HCT116 (cell line): Measurements from ENCODE around the gene URB1. TPM values are rescaled to one million over a fixed set of nuclear protein-coding genes. Genes with fewer than 3 reads are reported as not detected.

Experiments
- ATAC-seq: fragments of 200-7000 bp; cut with Tn5 transposase; 2 replicates; pipeline ENCODE4 v1.9.1; 2020; ENCODE audit warnings: mild to moderate bottlenecking, moderate library complexity
- BruUV-seq: library from RNA; stranded (reverse); fragments of 400-500 nt; replicated peaks from 2 replicates; lab custom pipeline; 2021; lab: Mats Ljungman, UMichigan
- CTCF ChIA-PET: fragments of 300-600 bp; sonication (Branson Sonifier 250); formaldehyde crosslinking; loops from one replicate; lab custom pipeline; 2021; ENCODE audit warnings: antibody characterized with exemption; lab: Charles Lee
- POLR2A ChIA-PET: fragments of 300-600, 350-600 bp; sonication (Branson Sonifier 250); formaldehyde crosslinking; loops from one replicate; lab custom pipeline; 2021; ENCODE audit warnings: antibody characterized with exemption; lab: Charles Lee
- RAD21 ChIA-PET, 2 experiments: fragments of 300-600 bp; sonication (Branson Sonifier 250); formaldehyde crosslinking; loops; one replicate each; lab custom pipeline; 2023; ENCODE audit warnings: low total read pairs in 2 of 2; ENCODE audit not compliant: uncharacterized antibody in 2 of 2, unreplicated experiment in 2 of 2, low non-redundant PET in 1 of 2; lab: Charles Lee
- DNase-seq: peaks from one replicate; pipeline ENCODE4 v3.0.0-alpha.2; 2010; ENCODE audit warnings: low read depth, low spot score
- H2AFZ ChIP-seq: fragments of 200-600 bp; shearing (Covaris generic), sonication (generic); 2 replicates; pipeline ENCODE4 v1.6.1; 2017; ENCODE audit warnings: low read depth, mixed run types, mixed read lengths, antibody characterized with exemption, low read length; ENCODE audit not compliant: poor library complexity, severe bottlenecking
- H3K27ac ChIP-seq: 2 replicates; pipeline ENCODE4 v1.5.1; 2012; ENCODE audit warnings: low read depth, low read length
- H3K27me3 ChIP-seq: fragments of 200-600 bp; sonication (generic); 2 replicates; pipeline ENCODE4 v1.6.1; 2016; ENCODE audit warnings: mixed run types, low read length, mixed read lengths; ENCODE audit not compliant: insufficient read depth
- H3K36me3 ChIP-seq, 2 experiments: fragments of 200-500 bp in 1 of 2; fragments of 200-600 bp in 1 of 2; sonication (Bioruptor generic) in 1 of 2; sonication (generic) in 1 of 2; 2 replicates each; pipeline versions ENCODE4 v1.5.1 to v1.6.1; 2014 to 2016; ENCODE audit warnings: low read length in 2 of 2, inconsistent platforms in 1 of 2, mixed read lengths in 1 of 2, mixed run types in 1 of 2; ENCODE audit not compliant: insufficient read depth in 2 of 2, control insufficient read depth in 1 of 2
- H3K4me1 ChIP-seq, 2 experiments: fragments of 200-600 bp in 1 of 2; sonication (generic) in 1 of 2; 2 replicates each; pipeline versions ENCODE4 v1.5.1 to v1.6.1; 2012 to 2017; ENCODE audit warnings: low read length in 2 of 2, inconsistent platforms in 1 of 2, mild to moderate bottlenecking in 1 of 2, mixed read lengths in 1 of 2, mixed run types in 1 of 2, moderate library complexity in 1 of 2; ENCODE audit not compliant: insufficient read depth in 2 of 2, control insufficient read depth in 1 of 2
- H3K4me2 ChIP-seq: fragments of 200-600 bp; sonication (generic); 2 replicates; pipeline ENCODE4 v1.6.1; 2017; ENCODE audit warnings: mixed run types, low read length, mixed read lengths
- H3K4me3 ChIP-seq, 2 experiments: fragments of 200-600 bp in 1 of 2; sonication (generic) in 1 of 2; replicated peaks in 1 of 2; 2 replicates each; pipeline ENCODE4 v1.5.1; 2011 to 2016; ENCODE audit warnings: low read length in 2 of 2, control low read depth in 1 of 2, low read depth in 1 of 2, mild to moderate bottlenecking in 1 of 2, mixed read lengths in 1 of 2, mixed run types in 1 of 2
- H3K79me2 ChIP-seq: fragments of 200-600 bp; sonication (generic); 2 replicates; pipeline ENCODE4 v1.6.1; 2017; ENCODE audit warnings: mild to moderate bottlenecking, mixed run types, low read length, moderate library complexity, mixed read lengths; ENCODE audit not compliant: insufficient read depth
- H3K9ac ChIP-seq: fragments of 200-600 bp; sonication (generic); 2 replicates; pipeline ENCODE4 v1.6.1; 2016; ENCODE audit warnings: low read length, mixed read lengths
- H3K9me2 ChIP-seq: fragments of 200-600 bp; sonication (generic), shearing (Covaris generic); 2 replicates; pipeline ENCODE4 v1.6.1; 2017; ENCODE audit warnings: mixed run types, mild to moderate bottlenecking, moderate library complexity; ENCODE audit not compliant: insufficient read depth
- H3K9me3 ChIP-seq, 2 experiments: fragments of 200-500 bp in 1 of 2; fragments of 200-600 bp in 1 of 2; sonication (Bioruptor generic) in 1 of 2; sonication (generic) in 1 of 2; 2 replicates each; pipeline ENCODE4 v1.6.1; 2014 to 2017; ENCODE audit warnings: low read length in 2 of 2, mixed read lengths in 2 of 2, inconsistent platforms in 1 of 2, low read depth in 1 of 2, mild to moderate bottlenecking in 1 of 2, mixed run types in 1 of 2, moderate library complexity in 1 of 2; ENCODE audit not compliant: control insufficient read depth in 1 of 2, insufficient read depth in 1 of 2
- H4K20me1 ChIP-seq: fragments of 200-600 bp; sonication (generic), shearing (Covaris generic); 2 replicates; pipeline ENCODE4 v1.6.1; 2017; ENCODE audit warnings: mixed run types, mild to moderate bottlenecking, moderate library complexity; ENCODE audit not compliant: insufficient read depth
- CBX3 ChIP-seq: IDR thresholded peaks from 2 replicates; pipeline ENCODE4 v1.6.1; 2012; ENCODE audit warnings: low read depth
- CEBPB ChIP-seq: IDR thresholded peaks from 2 replicates; pipeline ENCODE4 v1.6.1; 2012; ENCODE audit warnings: low read depth
- EGR1 ChIP-seq: IDR thresholded peaks from 2 replicates; pipeline ENCODE4 v1.6.1; 2012; ENCODE audit warnings: low read depth
- EZH2phosphoT487 ChIP-seq: fragments of 200-600 bp; IDR thresholded peaks from 2 replicates; pipeline ENCODE4 v1.6.1; 2018; ENCODE audit warnings: antibody characterized with exemption, borderline replicate concordance
- FOSL1 ChIP-seq: IDR thresholded peaks from 2 replicates; pipeline ENCODE4 v1.6.1; 2012; ENCODE audit warnings: low read depth
- JUND ChIP-seq: IDR thresholded peaks from 2 replicates; pipeline ENCODE4 v1.6.1; 2012
- POLR2A ChIP-seq: IDR thresholded peaks from 2 replicates; pipeline ENCODE4 v1.7.0; 2011; ENCODE audit warnings: borderline replicate concordance; ENCODE audit not compliant: insufficient read depth, insufficient read length; ENCODE audit errors: extremely low read depth
- RAD21 ChIP-seq: IDR thresholded peaks from 2 replicates; pipeline ENCODE4 v1.6.1; 2012; ENCODE audit warnings: low read depth, mild to moderate bottlenecking
- SIN3A ChIP-seq: IDR thresholded peaks from 2 replicates; pipeline ENCODE4 v1.6.1; 2012; ENCODE audit warnings: low read depth
- SP1 ChIP-seq: IDR thresholded peaks from 2 replicates; pipeline ENCODE4 v1.6.1; 2012; ENCODE audit warnings: low read depth
- SRF ChIP-seq: IDR thresholded peaks from 2 replicates; pipeline ENCODE4 v1.6.1; 2012; ENCODE audit warnings: low read depth
- TCF7L2 ChIP-seq: IDR thresholded peaks from 2 replicates; pipeline ENCODE4 v1.7.0; 2011; ENCODE audit warnings: borderline replicate concordance, inconsistent platforms; ENCODE audit not compliant: insufficient read depth, insufficient read length; ENCODE audit errors: extremely low read depth
- YY1 ChIP-seq: IDR thresholded peaks from 2 replicates; pipeline ENCODE4 v1.6.1; 2011; ENCODE audit warnings: low read length, low read depth, moderate library complexity, mild to moderate bottlenecking; ENCODE audit not compliant: insufficient replicate concordance; ENCODE audit errors: extremely low read depth
- ZFX ChIP-seq: fragments of 450-650 bp; IDR thresholded peaks from 2 replicates; pipeline ENCODE4 v1.6.1; 2017
- intact Hi-C: fragments of 100-400 bp; cut with micrococcal nuclease; formaldehyde crosslinking; loops from 2 replicates; pipeline ENCODE4 v1.10.0; 2022
- total RNA-seq: library from RNA; stranded (reverse); gene quantifications from one replicate; pipeline ENCODE4 v1.2.1, GENCODE V29; 2021; ENCODE audit not compliant: unreplicated experiment
- TF ChIP-seq, protein P1 (sequence below): IDR thresholded peaks from 2 replicates; pipeline ENCODE4 v1.6.1; 2012; ENCODE audit warnings: low read depth
- TF ChIP-seq, protein P2 (sequence below): IDR thresholded peaks from 2 replicates; pipeline ENCODE4 v1.6.1; 2012
- TF ChIP-seq, protein P3 (sequence below): IDR thresholded peaks from 2 replicates; pipeline ENCODE4 v1.6.1; 2011; ENCODE audit warnings: mild to moderate bottlenecking, low read length, moderate library complexity; ENCODE audit not compliant: insufficient replicate concordance; ENCODE audit errors: extremely low read depth
- TF ChIP-seq, protein P4 (sequence below), 3 experiments: fragments of 200-600 bp in 1 of 3; sonication (generic) in 1 of 3; IDR thresholded peaks in 2 of 3; conservative IDR thresholded peaks in 1 of 3; 2 replicates each; pipeline ENCODE4 v1.5.1; 2012 to 2017; ENCODE audit warnings: low read depth in 2 of 3, low read length in 2 of 3, antibody characterized with exemption in 1 of 3, borderline replicate concordance in 1 of 3, control low read depth in 1 of 3, mild to moderate bottlenecking in 1 of 3, mixed read lengths in 1 of 3, mixed run types in 1 of 3, moderate library complexity in 1 of 3; ENCODE audit not compliant: insufficient read depth in 1 of 3

Gene URB1
- total RNA-seq, 1 experiment from 2014 or later = 28.3 TPM

DNA sequence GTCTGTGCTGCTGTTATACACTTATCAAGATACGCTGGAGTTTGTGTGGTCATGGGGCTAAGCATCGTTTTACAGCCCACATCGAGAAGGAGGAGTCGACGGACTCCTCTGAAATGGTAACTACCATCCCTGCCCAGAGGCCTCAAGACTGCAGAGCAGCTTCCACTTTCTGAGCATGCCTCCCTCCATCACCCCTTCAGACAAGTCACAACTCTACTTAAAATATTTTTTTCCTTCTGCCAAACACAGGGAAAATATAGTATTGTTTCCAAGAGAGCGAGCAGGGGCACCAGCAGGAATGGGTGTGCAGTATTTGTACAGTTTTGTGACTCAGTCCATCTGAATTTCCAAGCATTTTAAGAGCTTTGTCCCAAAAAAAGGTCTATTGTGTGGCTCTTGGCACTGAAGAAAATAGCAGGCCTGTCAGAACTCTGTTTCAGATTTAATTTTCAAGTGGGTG is 33.8 kb upstream of the URB1 start:
- Histone ChIP-seq H3K4me2 (peak overlapping the region; percentile 13), H2AFZ (no peak overlapping the region), H3K9ac (no peak overlapping the region), H3K27ac (no peak overlapping the region), H3K36me3 (peaks cover 0 to 3% of the 10 kb centered on the region in 2 experiments; a peak in 1 of 4 replicates), H3K27me3 (no peaks in the 10 kb centered on the region), H3K9me2 (no peaks in the 10 kb centered on the region), H3K9me3 (no peaks in the 10 kb centered on the region), H4K20me1 (peaks cover 5% of the 10 kb centered on the region; the same call in 1 of the 2 replicates), H3K4me1 (peaks cover 11 to 44% of the 10 kb centered on the region in 2 experiments; a peak in 3 of 4 replicates), H3K4me3 (no peak overlapping the region), H3K79me2 (peaks cover 77% of the 10 kb centered on the region)
- POLR2A ChIA-PET = no interaction called here
- DNase-seq (no peak), ATAC-seq (no peak)
- CTCF ChIA-PET = no interaction called here
- no TSS peak for BruUV-seq
- RAD21 ChIA-PET = no interaction called here
- no peak for TF ChIP-seq FOSL1
- no peak for TF ChIP-seq RAD21
- TF ChIP-seq TCF7L2 = no peak
- TF ChIP-seq, protein P1, sequence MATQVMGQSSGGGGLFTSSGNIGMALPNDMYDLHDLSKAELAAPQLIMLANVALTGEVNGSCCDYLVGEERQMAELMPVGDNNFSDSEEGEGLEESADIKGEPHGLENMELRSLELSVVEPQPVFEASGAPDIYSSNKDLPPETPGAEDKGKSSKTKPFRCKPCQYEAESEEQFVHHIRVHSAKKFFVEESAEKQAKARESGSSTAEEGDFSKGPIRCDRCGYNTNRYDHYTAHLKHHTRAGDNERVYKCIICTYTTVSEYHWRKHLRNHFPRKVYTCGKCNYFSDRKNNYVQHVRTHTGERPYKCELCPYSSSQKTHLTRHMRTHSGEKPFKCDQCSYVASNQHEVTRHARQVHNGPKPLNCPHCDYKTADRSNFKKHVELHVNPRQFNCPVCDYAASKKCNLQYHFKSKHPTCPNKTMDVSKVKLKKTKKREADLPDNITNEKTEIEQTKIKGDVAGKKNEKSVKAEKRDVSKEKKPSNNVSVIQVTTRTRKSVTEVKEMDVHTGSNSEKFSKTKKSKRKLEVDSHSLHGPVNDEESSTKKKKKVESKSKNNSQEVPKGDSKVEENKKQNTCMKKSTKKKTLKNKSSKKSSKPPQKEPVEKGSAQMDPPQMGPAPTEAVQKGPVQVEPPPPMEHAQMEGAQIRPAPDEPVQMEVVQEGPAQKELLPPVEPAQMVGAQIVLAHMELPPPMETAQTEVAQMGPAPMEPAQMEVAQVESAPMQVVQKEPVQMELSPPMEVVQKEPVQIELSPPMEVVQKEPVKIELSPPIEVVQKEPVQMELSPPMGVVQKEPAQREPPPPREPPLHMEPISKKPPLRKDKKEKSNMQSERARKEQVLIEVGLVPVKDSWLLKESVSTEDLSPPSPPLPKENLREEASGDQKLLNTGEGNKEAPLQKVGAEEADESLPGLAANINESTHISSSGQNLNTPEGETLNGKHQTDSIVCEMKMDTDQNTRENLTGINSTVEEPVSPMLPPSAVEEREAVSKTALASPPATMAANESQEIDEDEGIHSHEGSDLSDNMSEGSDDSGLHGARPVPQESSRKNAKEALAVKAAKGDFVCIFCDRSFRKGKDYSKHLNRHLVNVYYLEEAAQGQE = no peak
- no peak for TF ChIP-seq SP1
- TF ChIP-seq JUND = no peak
- no peak for TF ChIP-seq SIN3A
- TF ChIP-seq SRF = no peak
- no peak for TF ChIP-seq POLR2A
- TF ChIP-seq EZH2phosphoT487 = no peak
- TF ChIP-seq, protein P2, sequence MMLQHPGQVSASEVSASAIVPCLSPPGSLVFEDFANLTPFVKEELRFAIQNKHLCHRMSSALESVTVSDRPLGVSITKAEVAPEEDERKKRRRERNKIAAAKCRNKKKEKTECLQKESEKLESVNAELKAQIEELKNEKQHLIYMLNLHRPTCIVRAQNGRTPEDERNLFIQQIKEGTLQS = no peak
- TF ChIP-seq, protein P3, sequence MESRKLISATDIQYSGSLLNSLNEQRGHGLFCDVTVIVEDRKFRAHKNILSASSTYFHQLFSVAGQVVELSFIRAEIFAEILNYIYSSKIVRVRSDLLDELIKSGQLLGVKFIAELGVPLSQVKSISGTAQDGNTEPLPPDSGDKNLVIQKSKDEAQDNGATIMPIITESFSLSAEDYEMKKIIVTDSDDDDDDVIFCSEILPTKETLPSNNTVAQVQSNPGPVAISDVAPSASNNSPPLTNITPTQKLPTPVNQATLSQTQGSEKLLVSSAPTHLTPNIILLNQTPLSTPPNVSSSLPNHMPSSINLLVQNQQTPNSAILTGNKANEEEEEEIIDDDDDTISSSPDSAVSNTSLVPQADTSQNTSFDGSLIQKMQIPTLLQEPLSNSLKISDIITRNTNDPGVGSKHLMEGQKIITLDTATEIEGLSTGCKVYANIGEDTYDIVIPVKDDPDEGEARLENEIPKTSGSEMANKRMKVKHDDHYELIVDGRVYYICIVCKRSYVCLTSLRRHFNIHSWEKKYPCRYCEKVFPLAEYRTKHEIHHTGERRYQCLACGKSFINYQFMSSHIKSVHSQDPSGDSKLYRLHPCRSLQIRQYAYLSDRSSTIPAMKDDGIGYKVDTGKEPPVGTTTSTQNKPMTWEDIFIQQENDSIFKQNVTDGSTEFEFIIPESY = no peak
- no peak for TF ChIP-seq CEBPB
- TF ChIP-seq, protein P4, sequence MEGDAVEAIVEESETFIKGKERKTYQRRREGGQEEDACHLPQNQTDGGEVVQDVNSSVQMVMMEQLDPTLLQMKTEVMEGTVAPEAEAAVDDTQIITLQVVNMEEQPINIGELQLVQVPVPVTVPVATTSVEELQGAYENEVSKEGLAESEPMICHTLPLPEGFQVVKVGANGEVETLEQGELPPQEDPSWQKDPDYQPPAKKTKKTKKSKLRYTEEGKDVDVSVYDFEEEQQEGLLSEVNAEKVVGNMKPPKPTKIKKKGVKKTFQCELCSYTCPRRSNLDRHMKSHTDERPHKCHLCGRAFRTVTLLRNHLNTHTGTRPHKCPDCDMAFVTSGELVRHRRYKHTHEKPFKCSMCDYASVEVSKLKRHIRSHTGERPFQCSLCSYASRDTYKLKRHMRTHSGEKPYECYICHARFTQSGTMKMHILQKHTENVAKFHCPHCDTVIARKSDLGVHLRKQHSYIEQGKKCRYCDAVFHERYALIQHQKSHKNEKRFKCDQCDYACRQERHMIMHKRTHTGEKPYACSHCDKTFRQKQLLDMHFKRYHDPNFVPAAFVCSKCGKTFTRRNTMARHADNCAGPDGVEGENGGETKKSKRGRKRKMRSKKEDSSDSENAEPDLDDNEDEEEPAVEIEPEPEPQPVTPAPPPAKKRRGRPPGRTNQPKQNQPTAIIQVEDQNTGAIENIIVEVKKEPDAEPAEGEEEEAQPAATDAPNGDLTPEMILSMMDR (IDR thresholded peaks at IDR 0.05 in 2 of 3, conservative IDR thresholded peaks at IDR 0.05 in 1 of 3; ENCODE audit: borderline replicate concordance in 1 of 3, insufficient read depth in 1 of 3, low read depth in 2 of 3, low read length in 2 of 3) = no peak
- no peak for TF ChIP-seq CBX3
- no peak for TF ChIP-seq ZFX
- no peak for TF ChIP-seq EGR1
- no peak for TF ChIP-seq YY1
- intact Hi-C loops = no loop called here
